NCI-H187 (cell line): ENCODE data around the gene GIPC3.
"Not testable (repeated sequence)": the region's sequence is repeated elsewhere in the genome, so short reads cannot be mapped to it uniquely, and the experiment has no call there.

Source experiments
- DNase-seq, 2 experiments: peaks; one replicate each; lab custom pipeline; 2025; lab: John Stamatoyannopoulos, UW

Gene GIPC3

DNA sequence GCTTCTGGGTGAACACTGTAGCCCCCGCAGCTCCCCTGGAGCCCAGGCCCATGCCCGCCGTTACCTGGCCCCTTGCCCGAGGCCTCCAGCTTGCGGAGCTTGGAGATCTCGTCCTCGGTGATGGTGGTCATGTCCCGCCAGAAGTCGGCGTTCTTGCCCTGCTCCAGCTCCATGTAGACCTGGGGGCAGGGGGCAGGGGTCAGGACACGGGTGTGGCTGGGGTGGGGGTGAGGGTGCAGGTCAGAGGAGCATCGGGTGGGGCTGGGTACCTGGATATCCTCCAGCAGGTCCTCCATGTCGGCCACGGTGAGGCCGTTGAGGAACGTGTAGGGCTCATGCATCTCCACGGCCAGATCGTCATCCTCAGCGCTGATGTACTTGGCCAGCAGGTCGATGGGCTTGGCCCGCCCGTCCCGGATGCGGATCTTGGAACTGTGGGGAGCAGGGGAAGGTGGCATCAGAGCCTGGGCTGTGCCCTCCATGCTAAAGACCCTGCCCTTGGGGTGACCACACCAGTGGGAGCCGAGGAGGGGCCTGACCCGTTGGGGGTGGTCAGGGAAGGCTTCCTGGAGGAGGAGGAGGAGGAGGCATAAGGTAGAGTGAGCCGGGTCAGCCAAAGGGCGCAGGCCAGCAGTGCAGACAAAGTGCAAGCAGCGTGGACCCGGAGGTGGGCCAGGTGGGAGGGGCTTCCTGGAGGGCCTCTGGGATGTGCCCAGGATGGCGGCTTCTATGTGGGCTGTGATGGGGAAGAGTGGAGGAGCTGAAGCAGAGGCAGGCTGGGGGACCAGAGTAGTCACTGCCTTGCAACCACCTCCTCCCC is 33.7 kb downstream of the GIPC3 start:
- no peak for DNase-seq

GRCh38 chr19:3619631-3620012 is 34.3 kb downstream of the GIPC3 start:
- no peak for DNase-seq

DNA sequence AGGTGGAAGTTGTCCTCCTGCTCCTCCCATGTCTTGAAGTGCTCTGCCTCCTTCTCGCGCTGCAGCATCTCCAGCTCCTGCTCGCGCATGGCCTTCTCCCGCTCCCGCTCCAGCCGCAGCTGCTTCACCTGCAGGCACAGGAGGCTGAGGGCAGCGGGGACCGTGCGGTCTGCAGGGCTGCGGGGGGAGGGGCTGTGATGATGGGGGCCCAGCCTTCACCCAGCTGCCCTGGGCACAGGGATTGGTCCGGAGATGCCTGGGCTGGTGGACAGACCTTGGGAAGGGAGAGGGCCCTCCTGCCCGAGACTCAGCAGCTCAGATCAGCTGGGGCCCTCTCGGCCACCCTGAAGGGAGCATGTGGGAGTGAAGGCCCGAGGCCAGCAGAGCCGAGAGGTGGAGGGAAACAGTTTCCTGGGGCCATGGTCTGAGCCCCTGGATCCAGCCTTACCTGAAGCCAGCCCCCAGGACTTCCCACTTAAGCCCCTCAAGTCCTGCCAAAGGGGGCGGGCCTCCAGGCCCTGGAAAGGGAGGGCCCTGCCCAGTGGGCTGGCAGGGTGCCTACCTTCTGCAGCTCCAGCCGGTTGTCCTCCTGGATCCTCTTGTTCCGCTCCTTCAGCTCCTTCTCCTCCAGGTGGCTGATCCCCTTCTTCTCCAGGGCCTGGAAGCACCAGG is 35.0 kb downstream of the GIPC3 start:
- no peak for DNase-seq

DNA sequence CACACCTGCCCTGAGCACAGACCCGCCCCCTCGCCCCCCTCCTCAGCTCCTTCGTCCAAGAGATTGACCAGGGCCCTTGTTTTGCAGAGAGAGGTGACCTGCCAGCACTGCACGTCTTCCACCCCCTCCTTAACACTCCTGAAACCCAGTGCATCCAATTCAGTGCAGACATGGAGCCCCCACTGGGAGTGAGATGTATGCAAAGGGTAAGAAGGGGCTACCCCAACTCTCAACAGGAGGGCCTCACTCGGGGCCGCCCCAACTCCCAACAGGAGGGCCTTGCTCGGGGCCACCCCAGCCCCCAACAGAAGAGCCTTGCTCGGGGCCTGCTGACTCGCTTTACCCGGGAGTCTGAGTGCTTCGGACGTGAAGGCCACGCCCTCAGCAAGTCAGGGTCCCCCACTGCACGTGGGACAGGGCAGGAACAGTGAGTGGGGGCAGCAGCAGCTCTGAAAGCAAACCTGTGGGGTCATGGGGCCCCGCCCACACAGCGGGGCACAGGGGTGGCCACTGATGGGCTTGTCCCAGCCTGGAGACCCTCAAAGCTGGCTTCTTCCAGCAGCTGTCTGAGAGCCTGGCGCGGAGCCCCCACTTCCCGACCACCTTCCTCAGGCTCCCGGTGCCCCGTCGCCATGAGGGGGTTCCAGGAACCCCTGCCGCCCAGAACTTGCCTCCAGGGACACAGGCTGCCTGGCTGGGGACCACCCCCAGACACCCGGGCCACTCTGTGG is 35.7 kb downstream of the GIPC3 start:
- DNase-seq = no peak

- no peak for DNase-seq
These were observed 36.4 kb downstream of the GIPC3 start for GRCh38 chr19:3621689-3622088.

DNA sequence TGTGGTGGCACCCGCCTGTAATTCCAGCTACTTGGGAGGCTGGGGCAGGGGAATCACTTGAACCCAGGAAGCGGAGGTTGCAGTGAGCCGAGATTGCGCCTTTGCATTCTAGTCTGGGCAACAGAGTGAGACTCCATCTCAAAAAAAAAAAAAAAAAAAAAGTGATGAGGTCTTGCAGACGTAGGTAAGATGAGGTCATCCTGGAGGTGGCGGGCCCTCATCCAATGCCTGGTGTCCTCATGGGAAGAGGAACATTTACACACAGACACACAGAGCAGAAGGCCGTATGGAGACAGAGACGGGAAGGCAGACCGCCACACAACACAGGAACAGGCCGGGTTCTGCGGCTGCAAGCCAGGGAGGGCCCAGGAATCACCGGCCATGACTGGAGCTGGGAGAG is 36.9 kb downstream of the GIPC3 start:
- no peak for DNase-seq

DNA sequence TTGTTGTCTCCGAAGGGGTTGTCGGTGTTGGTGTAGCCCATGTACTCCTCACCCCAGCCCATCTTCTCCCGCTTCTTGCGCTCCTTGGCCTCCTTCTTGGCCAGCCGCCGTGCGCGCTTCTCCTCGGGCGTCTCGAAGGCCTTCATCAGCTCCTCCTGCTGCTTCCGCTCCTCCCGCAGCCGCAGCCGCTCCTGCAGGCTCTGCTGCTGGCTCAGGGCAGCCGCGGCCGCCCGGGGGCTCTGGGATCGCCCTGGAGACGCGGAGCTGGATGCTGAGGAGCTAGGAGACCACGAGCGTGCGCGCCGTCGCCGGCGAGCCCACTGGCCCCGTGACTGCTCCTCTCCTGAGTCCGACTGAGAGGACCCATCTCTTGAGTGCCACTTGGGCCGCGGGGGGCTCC is 38.4 kb downstream of the GIPC3 start:
- DNase-seq = no peak

DNA sequence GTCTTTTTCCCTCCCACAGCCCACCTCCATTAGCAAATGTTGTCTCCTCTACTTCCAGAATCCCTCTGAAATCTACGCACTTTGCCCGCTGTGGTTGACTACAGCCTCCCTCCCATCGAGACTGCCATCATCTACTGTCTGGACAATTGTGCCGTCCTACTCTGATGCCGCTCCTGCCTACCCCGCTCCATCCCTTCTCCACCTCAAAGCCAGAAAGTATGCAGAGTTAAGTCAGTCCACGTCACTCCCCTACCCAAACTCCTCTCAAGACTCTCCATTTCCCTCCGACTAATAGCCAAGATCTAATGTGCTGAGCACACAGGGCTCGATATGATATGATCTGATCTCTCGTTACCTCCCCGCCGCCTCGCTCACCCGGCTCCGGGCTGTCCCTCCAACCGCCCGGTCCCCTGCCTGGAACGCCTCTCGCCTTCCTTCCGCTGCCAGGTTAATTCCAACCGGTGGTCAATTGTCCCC is 40.8 kb downstream of the GIPC3 start:
- DNase-seq = no peak

- peak; percentile 97 to 99 for DNase-seq
These were observed 41.4 kb downstream of the GIPC3 start, which contains the start of gene CACTIN for GRCh38 chr19:3626473-3627350. Gene CACTIN, minus strand, starts transcription at chr19:3626790. Its CDS starts 28 bp downstream, at chr19:3626762.

- no peak for DNase-seq
These were observed 42.1 kb downstream of the GIPC3 start for GRCh38 chr19:3627351-3627723.

- not testable (repeated sequence) for DNase-seq
These were observed 43.5 kb downstream of the GIPC3 start for GRCh38 chr19:3628766-3629165.

DNA sequence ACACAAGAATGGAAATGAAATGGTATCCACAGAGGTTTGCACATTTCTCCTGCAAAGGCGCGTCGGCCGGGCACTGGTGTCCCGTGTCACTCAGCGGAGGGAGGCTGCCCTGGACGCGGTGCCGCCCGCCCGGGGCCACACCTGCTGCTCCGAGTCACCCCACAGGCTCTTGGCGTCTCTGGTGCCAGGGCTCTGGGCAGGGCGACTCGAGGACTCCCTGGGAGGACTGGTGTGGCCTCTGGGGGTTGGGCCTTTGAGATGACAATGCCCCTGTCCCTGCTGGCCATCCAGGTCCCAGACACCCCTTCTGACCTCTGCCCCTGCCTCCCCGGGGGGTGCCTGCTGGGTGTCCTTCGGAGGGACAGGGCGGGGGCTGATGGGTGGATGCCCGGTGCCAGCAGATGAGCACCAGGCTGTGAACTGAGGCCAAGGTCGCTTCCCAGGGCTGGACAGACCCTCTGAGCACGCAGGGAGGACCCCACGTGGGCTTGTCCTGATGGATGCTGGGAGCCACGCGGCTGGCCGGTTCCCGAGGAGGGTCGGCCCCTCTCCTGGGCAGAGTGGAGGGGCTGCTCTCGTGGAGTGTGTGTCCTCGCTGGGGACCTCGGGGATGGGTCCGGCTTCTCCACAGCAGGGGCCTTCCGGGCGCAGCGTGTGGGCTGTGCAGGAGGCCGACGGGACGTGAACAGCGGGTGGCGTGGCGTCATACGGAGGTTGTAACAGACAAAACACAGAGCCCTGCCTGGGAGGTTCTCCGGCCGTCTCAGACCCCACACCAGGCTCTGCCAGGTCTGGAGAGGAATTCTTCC is 46.0 kb downstream of the GIPC3 start:
- DNase-seq = no peak

DNA sequence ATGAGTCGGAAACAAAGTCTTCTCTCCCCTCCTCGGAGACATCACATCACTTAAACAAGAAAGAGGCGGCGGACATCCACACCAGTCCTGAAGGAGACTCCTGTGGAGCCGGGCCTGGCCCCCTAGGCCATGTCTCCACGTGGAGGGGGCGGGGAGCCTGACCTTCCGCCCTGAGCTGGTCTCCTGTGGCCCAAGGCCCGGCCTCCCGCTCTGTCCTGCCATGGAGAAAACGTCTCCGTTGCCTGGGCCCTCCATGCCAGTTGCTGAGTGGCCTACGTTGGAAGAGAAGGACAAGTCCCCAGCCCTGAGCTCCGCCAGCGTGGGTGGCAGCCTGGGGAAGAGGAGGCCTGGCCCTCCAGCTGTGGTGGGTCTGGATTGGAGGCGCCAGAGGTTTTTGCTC is 46.8 kb downstream of the GIPC3 start:
- DNase-seq = no peak

DNA sequence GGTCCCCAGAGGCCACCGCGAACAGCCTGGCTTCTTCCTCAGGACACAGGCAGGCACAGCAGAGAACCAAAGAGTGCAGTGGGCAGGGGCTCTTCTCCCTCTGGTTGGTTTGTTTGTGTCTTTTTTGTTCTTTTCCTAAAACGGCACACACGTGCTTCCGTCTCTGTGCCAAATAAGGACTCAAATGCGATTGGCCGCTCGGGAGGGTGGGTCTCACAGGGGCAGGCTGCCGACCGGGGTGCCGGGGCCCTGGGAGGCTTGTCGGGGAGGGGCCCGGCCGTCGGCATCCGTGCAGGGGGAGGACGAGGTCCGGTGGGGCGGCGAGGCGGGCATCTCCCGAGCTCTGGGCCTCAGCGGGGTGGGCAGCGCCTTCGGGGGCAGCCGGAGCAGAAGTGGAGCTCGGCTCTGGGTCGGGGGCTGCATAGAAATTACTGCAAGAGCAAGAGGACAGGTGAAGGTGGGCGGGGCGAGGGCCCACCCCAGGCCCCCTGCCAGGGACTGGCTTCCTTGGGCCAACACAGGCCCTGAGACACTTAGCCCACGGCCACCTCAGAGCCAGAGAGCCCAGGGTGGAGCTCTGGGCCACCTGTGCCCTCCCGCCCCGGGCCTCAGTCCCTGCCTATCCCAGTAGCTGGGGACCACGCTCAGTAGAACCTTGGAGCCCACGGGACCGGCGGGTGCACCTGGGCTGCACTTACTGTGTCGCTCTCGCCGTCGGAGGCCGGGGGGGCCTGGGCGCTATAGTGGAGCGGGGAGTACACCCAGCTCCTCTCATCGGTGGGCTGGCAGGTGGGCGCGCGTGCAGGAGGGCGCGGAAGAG is 47.7 kb downstream of the GIPC3 start:
- DNase-seq = no peak

GRCh38 chr19:3633559-3633988 is 48.3 kb downstream of the GIPC3 start:
- no peak for DNase-seq

GRCh38 chr19:3634496-3635045 is 49.3 kb downstream of the GIPC3 start:
- DNase-seq = no peak

GRCh38 chr19:3636506-3636905 is 51.2 kb downstream of the GIPC3 start:
- no peak for DNase-seq

- no peak for DNase-seq
These were observed 51.7 kb downstream of the GIPC3 start for GRCh38 chr19:3636962-3637361.

DNA sequence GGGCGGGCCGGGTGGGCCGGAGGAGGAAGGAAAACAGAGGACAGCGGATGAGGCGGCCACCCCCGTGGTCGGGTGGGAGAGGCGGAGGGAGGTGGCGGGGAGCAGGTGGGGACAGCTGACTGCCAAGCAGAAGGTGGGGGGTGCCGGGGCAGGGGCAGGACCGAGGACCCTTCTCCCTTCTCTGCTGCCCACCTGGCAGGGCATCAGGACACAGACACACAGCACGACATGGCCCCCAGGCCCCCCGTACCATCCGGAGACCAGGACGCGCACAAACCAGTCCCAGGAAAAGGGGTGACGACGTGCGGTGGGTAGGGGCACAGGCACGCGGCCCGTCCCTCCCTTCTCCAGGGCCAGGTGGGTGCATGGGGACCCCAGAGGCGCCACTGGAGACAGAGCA is 52.3 kb downstream of the GIPC3 start:
- DNase-seq = no peak
